GM21576 (cell line): ENCODE data around the gene RCCD1.

Source experiments
- ATAC-seq: cut with Tn5 transposase; IDR thresholded peaks from one replicate; pipeline ENCODE4 v1.9.1; 2021; ENCODE audit warnings: mild to moderate bottlenecking, moderate library complexity; ENCODE audit not compliant: unreplicated experiment

RCCD1 gene

DNA sequence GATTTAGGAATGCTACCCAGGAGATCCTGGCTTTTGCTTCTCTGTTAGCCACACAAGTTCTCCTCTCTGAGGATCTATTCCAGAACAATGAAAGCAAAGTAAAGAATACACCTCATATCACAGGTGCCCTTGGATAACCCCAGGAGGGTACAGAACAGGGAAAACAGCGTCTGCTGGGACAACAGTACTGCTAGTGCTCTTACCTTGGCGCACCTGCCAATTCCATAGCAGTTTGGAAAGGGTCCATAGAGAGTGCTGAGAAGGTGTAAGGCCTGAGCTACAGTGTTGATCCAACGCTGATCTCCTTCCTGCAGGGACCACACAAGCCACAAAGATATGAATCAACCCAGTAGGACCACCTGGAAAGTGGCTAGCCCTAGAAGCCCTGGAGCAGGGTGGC is 52.6 kb downstream of the RCCD1 start:
- ATAC-seq = no peak
